Uterus (tissue), 2 donors: ENCODE results near the gene HORMAD2.

ENCODE experiments used
- POLR2A ChIP-seq, 2 donors: fragments of 450-650 bp; IDR thresholded peaks; one replicate each; pipeline ENCODE4 v1.6.1; 2016; ENCODE audit warnings: antibody characterized with exemption in 2 of 2, mild to moderate bottlenecking in 1 of 2, moderate library complexity in 1 of 2
- TF ChIP-seq, protein P1 (sequence below), 4 experiments: fragments of 200-600 bp in 2 of 4; fragments of 450-650 bp in 2 of 4; sonication (generic) in 2 of 4; IDR thresholded peaks; one replicate each; pipeline ENCODE4 v1.5.1; 2016 to 2019; ENCODE audit warnings: antibody characterized with exemption in 4 of 4, mild to moderate bottlenecking in 2 of 4, moderate library complexity in 1 of 4

GRCh38 chr22:30127749-30128166 is 47.5 kb downstream of the HORMAD2 start:
- TF ChIP-seq POLR2A (IDR thresholded peaks at IDR 0.05) = no peak
- TF ChIP-seq, protein P1, sequence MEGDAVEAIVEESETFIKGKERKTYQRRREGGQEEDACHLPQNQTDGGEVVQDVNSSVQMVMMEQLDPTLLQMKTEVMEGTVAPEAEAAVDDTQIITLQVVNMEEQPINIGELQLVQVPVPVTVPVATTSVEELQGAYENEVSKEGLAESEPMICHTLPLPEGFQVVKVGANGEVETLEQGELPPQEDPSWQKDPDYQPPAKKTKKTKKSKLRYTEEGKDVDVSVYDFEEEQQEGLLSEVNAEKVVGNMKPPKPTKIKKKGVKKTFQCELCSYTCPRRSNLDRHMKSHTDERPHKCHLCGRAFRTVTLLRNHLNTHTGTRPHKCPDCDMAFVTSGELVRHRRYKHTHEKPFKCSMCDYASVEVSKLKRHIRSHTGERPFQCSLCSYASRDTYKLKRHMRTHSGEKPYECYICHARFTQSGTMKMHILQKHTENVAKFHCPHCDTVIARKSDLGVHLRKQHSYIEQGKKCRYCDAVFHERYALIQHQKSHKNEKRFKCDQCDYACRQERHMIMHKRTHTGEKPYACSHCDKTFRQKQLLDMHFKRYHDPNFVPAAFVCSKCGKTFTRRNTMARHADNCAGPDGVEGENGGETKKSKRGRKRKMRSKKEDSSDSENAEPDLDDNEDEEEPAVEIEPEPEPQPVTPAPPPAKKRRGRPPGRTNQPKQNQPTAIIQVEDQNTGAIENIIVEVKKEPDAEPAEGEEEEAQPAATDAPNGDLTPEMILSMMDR (IDR thresholded peaks at IDR 0.05) = no peak
